ENCODE results near the gene NCOA1.

The NCOA1 gene

GRCh38 chr2:24626131-24626530, 135.1 kb downstream of the NCOA1 start:
- Histone ChIP-seq H3K9me3 (ENCODE audit: insufficient read depth, low read length) (no peaks in the 10 kb centered on the region), H3K27me3 (ENCODE audit: insufficient read depth, insufficient read length) (no peaks in the 10 kb centered on the region), H3K9ac (ENCODE audit: insufficient read length, low read depth) (no peak overlapping the region), H3K36me3 (ENCODE audit: insufficient read depth, insufficient read length, low read length) (no peaks in the 10 kb centered on the region), H3K4me3 (ENCODE audit: insufficient read length, low read depth) (no peak overlapping the region), H3K4me1 (ENCODE audit: insufficient read depth, insufficient read length) (no peaks in the 10 kb centered on the region)
- no peak for DNase-seq (ENCODE audit: low read depth, low spot score)
- TF ChIP-seq SUZ12 (IDR thresholded peaks at IDR 0.05; ENCODE audit: extremely low read depth, insufficient read depth, insufficient read length), result no peak
- TF ChIP-seq ZNF274 (IDR thresholded peaks at IDR 0.05; ENCODE audit: low read depth, low read length), result no peak
- TF ChIP-seq YY1 (IDR thresholded peaks at IDR 0.05; ENCODE audit: insufficient read depth, insufficient read length), result no peak

- Histone ChIP-seq H3K4me1 (ENCODE audit: insufficient read depth, insufficient read length) (no peaks in the 10 kb centered on the region), H3K9ac (ENCODE audit: insufficient read length, low read depth) (no peak overlapping the region), H3K4me3 (ENCODE audit: insufficient read length, low read depth) (no peak overlapping the region), H3K36me3 (ENCODE audit: insufficient read depth, insufficient read length, low read length) (no peaks in the 10 kb centered on the region), H3K27me3 (ENCODE audit: insufficient read depth, insufficient read length) (no peaks in the 10 kb centered on the region), H3K9me3 (ENCODE audit: insufficient read depth, low read length) (no peaks in the 10 kb centered on the region)
- no peak for DNase-seq (ENCODE audit: low read depth, low spot score)
- no peak for TF ChIP-seq ZNF274 (IDR thresholded peaks at IDR 0.05; ENCODE audit: low read depth, low read length)
These were observed 137.7 kb downstream of the NCOA1 start for GRCh38 chr2:24628746-24629145.

GRCh38 chr2:24632172-24632571, 141.1 kb downstream of the NCOA1 start:
- no peaks in the 10 kb centered on the region for H3K36me3 ChIP-seq (ENCODE audit: insufficient read depth, insufficient read length, low read length)
- no peaks in the 10 kb centered on the region for H3K4me1 ChIP-seq (ENCODE audit: insufficient read depth, insufficient read length)
- no peak overlapping the region for H3K4me3 ChIP-seq (ENCODE audit: insufficient read length, low read depth)
- no peak for DNase-seq (ENCODE audit: low read depth, low spot score)
- H3K9ac ChIP-seq (ENCODE audit: insufficient read length, low read depth), result no peak overlapping the region
- no peaks in the 10 kb centered on the region for H3K27me3 ChIP-seq (ENCODE audit: insufficient read depth, insufficient read length)
- no peaks in the 10 kb centered on the region for H3K9me3 ChIP-seq (ENCODE audit: insufficient read depth, low read length)
- TF ChIP-seq YY1 (IDR thresholded peaks at IDR 0.05; ENCODE audit: insufficient read depth, insufficient read length) (no peak), ZNF274 (IDR thresholded peaks at IDR 0.05; ENCODE audit: low read depth, low read length) (no peak), SUZ12 (IDR thresholded peaks at IDR 0.05; ENCODE audit: extremely low read depth, insufficient read depth, insufficient read length) (no peak)

- Histone ChIP-seq H3K27me3 (ENCODE audit: insufficient read depth, insufficient read length) (no peaks in the 10 kb centered on the region), H3K9me3 (ENCODE audit: insufficient read depth, low read length) (no peaks in the 10 kb centered on the region), H3K36me3 (ENCODE audit: insufficient read depth, insufficient read length, low read length) (no peaks in the 10 kb centered on the region), H3K4me3 (ENCODE audit: insufficient read length, low read depth) (no peak overlapping the region), H3K4me1 (ENCODE audit: insufficient read depth, insufficient read length) (no peaks in the 10 kb centered on the region), H3K9ac (ENCODE audit: insufficient read length, low read depth) (no peak overlapping the region)
- no peak for DNase-seq (ENCODE audit: low read depth, low spot score)
- TF ChIP-seq ZNF274 (IDR thresholded peaks at IDR 0.05; ENCODE audit: low read depth, low read length) (no peak), SUZ12 (IDR thresholded peaks at IDR 0.05; ENCODE audit: extremely low read depth, insufficient read depth, insufficient read length) (no peak), YY1 (IDR thresholded peaks at IDR 0.05; ENCODE audit: insufficient read depth, insufficient read length) (no peak)
These were observed 144.1 kb downstream of the NCOA1 start for GRCh38 chr2:24635181-24635580.

GRCh38 chr2:24638568-24638967, 147.5 kb downstream of the NCOA1 start:
- Histone ChIP-seq H3K9ac (ENCODE audit: insufficient read length, low read depth) (no peak overlapping the region), H3K9me3 (ENCODE audit: insufficient read depth, low read length) (no peaks in the 10 kb centered on the region), H3K27me3 (ENCODE audit: insufficient read depth, insufficient read length) (no peaks in the 10 kb centered on the region), H3K4me3 (ENCODE audit: insufficient read length, low read depth) (no peak overlapping the region), H3K4me1 (ENCODE audit: insufficient read depth, insufficient read length) (no peaks in the 10 kb centered on the region), H3K36me3 (ENCODE audit: insufficient read depth, insufficient read length, low read length) (no peaks in the 10 kb centered on the region)
- DNase-seq (ENCODE audit: low read depth, low spot score), result no peak
- no peak for TF ChIP-seq ZNF274 (IDR thresholded peaks at IDR 0.05; ENCODE audit: low read depth, low read length)
- TF ChIP-seq YY1 (IDR thresholded peaks at IDR 0.05; ENCODE audit: insufficient read depth, insufficient read length), result no peak
- no peak for TF ChIP-seq SUZ12 (IDR thresholded peaks at IDR 0.05; ENCODE audit: extremely low read depth, insufficient read depth, insufficient read length)

- H3K4me1 ChIP-seq (ENCODE audit: insufficient read depth, insufficient read length), result no peaks in the 10 kb centered on the region
- H3K9ac ChIP-seq (ENCODE audit: insufficient read length, low read depth), result no peak overlapping the region
- DNase-seq (ENCODE audit: low read depth, low spot score), result no peak
- H3K36me3 ChIP-seq (ENCODE audit: insufficient read depth, insufficient read length, low read length), result no peaks in the 10 kb centered on the region
- TF ChIP-seq SUZ12 (IDR thresholded peaks at IDR 0.05; ENCODE audit: extremely low read depth, insufficient read depth, insufficient read length), result no peak
- H3K9me3 ChIP-seq (ENCODE audit: insufficient read depth, low read length), result no peaks in the 10 kb centered on the region
- H3K27me3 ChIP-seq (ENCODE audit: insufficient read depth, insufficient read length), result no peaks in the 10 kb centered on the region
- H3K4me3 ChIP-seq (ENCODE audit: insufficient read length, low read depth), result no peak overlapping the region
These were observed 151.3 kb downstream of the NCOA1 start for GRCh38 chr2:24642351-24642750.

GRCh38 chr2:24643051-24643450, 152.0 kb downstream of the NCOA1 start:
- H3K9ac ChIP-seq (ENCODE audit: insufficient read length, low read depth), result no peak overlapping the region
- no peak for TF ChIP-seq ZNF274 (IDR thresholded peaks at IDR 0.05; ENCODE audit: low read depth, low read length)
- TF ChIP-seq SUZ12 (IDR thresholded peaks at IDR 0.05; ENCODE audit: extremely low read depth, insufficient read depth, insufficient read length), result no peak
- TF ChIP-seq YY1 (IDR thresholded peaks at IDR 0.05; ENCODE audit: insufficient read depth, insufficient read length), result no peak
- DNase-seq (ENCODE audit: low read depth, low spot score), result no peak
- H3K27me3 ChIP-seq (ENCODE audit: insufficient read depth, insufficient read length), result no peaks in the 10 kb centered on the region
- no peaks in the 10 kb centered on the region for H3K4me1 ChIP-seq (ENCODE audit: insufficient read depth, insufficient read length)
- H3K4me3 ChIP-seq (ENCODE audit: insufficient read length, low read depth), result no peak overlapping the region
- no peaks in the 10 kb centered on the region for H3K9me3 ChIP-seq (ENCODE audit: insufficient read depth, low read length)
- H3K36me3 ChIP-seq (ENCODE audit: insufficient read depth, insufficient read length, low read length), result no peaks in the 10 kb centered on the region

GRCh38 chr2:24644032-24644431, 153.0 kb downstream of the NCOA1 start:
- DNase-seq (ENCODE audit: low read depth, low spot score), result no peak

More at GRCh38 chr2:24644032-24644431, 153.0 kb downstream of the NCOA1 start:
- Histone ChIP-seq H3K9ac (ENCODE audit: insufficient read length, low read depth) (no peak overlapping the region), H3K9me3 (ENCODE audit: insufficient read depth, low read length) (no peaks in the 10 kb centered on the region), H3K4me1 (ENCODE audit: insufficient read depth, insufficient read length) (no peaks in the 10 kb centered on the region), H3K27me3 (ENCODE audit: insufficient read depth, insufficient read length) (no peaks in the 10 kb centered on the region), H3K4me3 (ENCODE audit: insufficient read length, low read depth) (no peak overlapping the region), H3K36me3 (ENCODE audit: insufficient read depth, insufficient read length, low read length) (no peaks in the 10 kb centered on the region)
- TF ChIP-seq SUZ12 (IDR thresholded peaks at IDR 0.05; ENCODE audit: extremely low read depth, insufficient read depth, insufficient read length), result no peak
- no peak for TF ChIP-seq YY1 (IDR thresholded peaks at IDR 0.05; ENCODE audit: insufficient read depth, insufficient read length)
- TF ChIP-seq ZNF274 (IDR thresholded peaks at IDR 0.05; ENCODE audit: low read depth, low read length), result no peak

All from NT2/D1 (cell line).